NCI-H2029 treated with DMSO at 0.1 percent for 48 hours (cell line): ENCODE data around the gene SNX13.
"Not testable (repeated sequence)": the region's sequence is repeated elsewhere in the genome, so short reads cannot be mapped to it uniquely, and the experiment has no call there.

Experiments used
- DNase-seq: peaks from one replicate; lab custom pipeline; 2025; lab: John Stamatoyannopoulos, UW

SNX13 gene

GRCh38 chr7:17913250-17913649 is 27.0 kb downstream of the SNX13 start:
- no peak for DNase-seq

- DNase-seq = no peak
Observed at GRCh38 chr7:17912536-17913235, 27.6 kb downstream of the SNX13 start.

- DNase-seq = no peak
Observed at GRCh38 chr7:17912050-17912449, 28.2 kb downstream of the SNX13 start.

- no peak for DNase-seq
Observed at GRCh38 chr7:17910377-17910776, 29.9 kb downstream of the SNX13 start.

- not testable (repeated sequence) for DNase-seq
Observed at GRCh38 chr7:17909310-17909709, 31.0 kb downstream of the SNX13 start.

GRCh38 chr7:17907014-17907413 is 33.3 kb downstream of the SNX13 start:
- DNase-seq = no peak

- DNase-seq = no peak
Observed at GRCh38 chr7:17903337-17903736, 37.0 kb downstream of the SNX13 start.

GRCh38 chr7:17902599-17902998 is 37.7 kb downstream of the SNX13 start:
- no peak for DNase-seq

- no peak for DNase-seq
Observed at GRCh38 chr7:17900464-17900863, 39.8 kb downstream of the SNX13 start.

GRCh38 chr7:17898111-17898510 is 42.2 kb downstream of the SNX13 start:
- no peak for DNase-seq

- no peak for DNase-seq
Observed at GRCh38 chr7:17887286-17887685, 53.0 kb downstream of the SNX13 start.

- DNase-seq = no peak
Observed at GRCh38 chr7:17882685-17883084, 57.6 kb downstream of the SNX13 start.

- DNase-seq = no peak
Observed at GRCh38 chr7:17879075-17879661, 61.1 kb downstream of the SNX13 start.

GRCh38 chr7:17878627-17879026 is 61.7 kb downstream of the SNX13 start:
- no peak for DNase-seq

GRCh38 chr7:17871815-17872533 is 68.3 kb downstream of the SNX13 start:
- no peak for DNase-seq

- no peak for DNase-seq
Observed at GRCh38 chr7:17870406-17870805, 69.9 kb downstream of the SNX13 start.

GRCh38 chr7:17863809-17864143 is 76.5 kb downstream of the SNX13 start:
- no peak for DNase-seq

GRCh38 chr7:17863095-17863808 is 77.0 kb downstream of the SNX13 start:
- DNase-seq = no peak

GRCh38 chr7:17856251-17856650 is 84.0 kb downstream of the SNX13 start:
- DNase-seq = no peak

GRCh38 chr7:17855202-17855601 is 85.1 kb downstream of the SNX13 start:
- DNase-seq = no peak

GRCh38 chr7:17854261-17855047 is 85.8 kb downstream of the SNX13 start:
- no peak for DNase-seq

GRCh38 chr7:17852361-17852760 is 87.9 kb downstream of the SNX13 start:
- no peak for DNase-seq
